Activated naive CD8-positive, alpha-beta T cell treated with anti-CD3 and anti-CD28 coated beads, Interleukin-2, amount 50 U/mL, for 16 hours (primary cell): ENCODE measurements around the gene LIN52.
"Not testable (repeated sequence)": the region's sequence is repeated elsewhere in the genome, so short reads cannot be mapped to it uniquely, and the experiment has no call there.

Experiments
- DNase-seq: peaks from one replicate; pipeline ENCODE4 v3.0.0-alpha.2; 2020; ENCODE audit warnings: low read depth, low spot score

Gene LIN52

GRCh38 chr14:74109369-74109768 lies 24.6 kb downstream of the LIN52 start:
- no peak for DNase-seq

DNA sequence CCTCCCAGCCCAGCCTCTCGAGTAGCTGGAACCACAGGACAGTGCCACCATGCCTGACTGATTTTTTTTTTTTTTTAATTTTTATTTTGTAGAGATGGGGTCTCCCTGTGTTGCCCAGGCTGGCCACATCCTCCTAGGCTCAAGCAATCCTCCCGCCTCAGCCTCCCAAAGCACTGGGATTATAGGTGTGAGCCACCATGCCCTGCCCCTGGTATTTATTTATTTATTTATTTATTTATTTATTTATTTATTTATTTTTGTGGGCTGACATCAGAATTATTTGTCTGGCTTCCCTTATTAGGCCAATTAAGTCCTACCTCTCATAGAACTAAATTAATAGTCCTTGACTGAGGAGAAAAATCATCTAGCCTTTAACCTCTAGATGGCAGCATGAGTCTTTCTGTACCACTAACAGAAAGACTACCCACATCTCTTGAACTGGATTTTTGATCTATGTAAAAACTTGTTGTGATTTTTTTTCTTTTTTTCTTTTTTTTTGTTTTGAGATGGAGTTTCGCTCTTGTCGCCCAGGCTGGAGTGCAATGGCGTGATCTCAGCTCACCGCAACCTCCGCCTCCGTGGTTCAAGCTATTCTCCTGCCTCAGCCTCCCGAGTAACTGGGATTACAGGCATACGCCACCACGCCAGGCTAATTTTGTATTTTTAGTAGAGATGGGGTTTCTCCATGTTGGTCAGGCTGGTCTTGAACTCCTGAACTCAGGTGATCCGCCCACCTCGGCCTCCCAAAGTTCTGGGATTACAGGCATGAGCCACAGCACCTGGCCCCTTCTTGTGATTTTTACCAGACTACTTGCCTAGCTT lies 26.9 kb downstream of the LIN52 start:
- not testable (repeated sequence) for DNase-seq

DNA sequence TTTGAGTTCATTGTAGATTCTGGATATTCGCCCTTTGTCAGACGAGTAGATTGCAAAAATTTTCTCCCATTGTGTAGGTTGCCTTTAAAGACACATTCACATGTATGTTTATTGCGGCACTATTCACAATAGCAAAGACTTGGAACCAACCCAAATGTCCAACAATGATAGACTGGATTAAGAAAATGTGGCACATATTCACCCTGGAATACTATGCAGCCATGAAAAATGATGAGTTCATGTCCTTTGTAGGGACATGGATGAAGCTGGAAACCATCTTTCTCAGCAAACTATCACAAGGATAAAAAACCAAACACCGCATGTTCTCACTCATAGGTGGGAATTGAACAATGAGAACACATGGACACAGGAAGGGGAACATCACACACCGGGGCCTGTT lies 40.7 kb downstream of the LIN52 start:
- DNase-seq: not testable (repeated sequence)

DNA sequence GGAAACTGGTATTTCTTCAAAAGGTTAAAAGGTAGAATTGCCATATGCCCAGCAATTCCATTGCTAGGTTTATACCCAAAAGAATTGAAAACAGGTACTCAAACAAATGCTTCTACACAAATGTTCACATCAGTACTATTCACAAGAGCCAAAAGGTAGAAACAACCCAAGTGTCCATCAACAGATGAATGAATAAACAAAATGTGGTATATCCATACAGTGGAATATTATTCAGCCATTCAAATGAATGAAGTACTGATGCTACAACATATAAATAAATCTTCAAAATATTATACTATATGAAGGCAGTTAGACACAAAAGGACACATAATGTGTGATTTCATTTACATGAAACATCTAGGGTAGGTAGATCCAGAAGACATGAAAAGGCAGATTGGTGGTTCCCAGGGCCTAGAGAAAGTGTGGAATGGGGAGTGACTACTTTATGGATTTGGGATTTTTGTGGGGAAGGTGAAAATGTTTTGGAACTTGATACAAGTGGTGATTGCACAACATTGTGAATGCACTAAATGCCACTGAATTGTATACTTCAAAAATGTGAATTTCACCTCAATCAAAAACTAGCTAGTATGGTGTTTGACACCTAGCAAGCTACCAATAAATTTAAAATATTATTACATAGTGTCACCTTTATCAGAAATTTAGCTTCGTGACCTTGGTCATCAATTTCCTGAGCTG lies 41.7 kb downstream of the LIN52 start:
- DNase-seq: no peak

DNA sequence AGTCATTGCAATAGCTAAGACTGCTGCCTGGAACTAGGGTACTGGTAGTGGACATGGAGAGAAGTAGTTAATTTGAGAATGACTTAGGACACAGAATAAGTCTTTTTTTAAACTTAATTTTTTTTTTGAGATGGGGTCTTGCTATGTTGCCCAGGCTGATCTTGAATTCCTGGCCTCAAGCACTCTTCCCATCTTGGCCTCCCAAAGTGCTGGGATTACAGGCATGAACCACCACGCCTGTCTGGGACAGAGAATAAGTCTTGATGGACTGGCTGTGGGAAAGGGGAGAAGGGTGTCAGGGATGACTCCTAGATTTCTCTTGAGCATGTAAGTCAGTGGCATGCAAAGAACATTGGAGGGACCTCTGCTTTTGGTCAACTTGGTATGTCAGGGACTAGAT lies 42.9 kb downstream of the LIN52 start:
- DNase-seq: no peak

DNA sequence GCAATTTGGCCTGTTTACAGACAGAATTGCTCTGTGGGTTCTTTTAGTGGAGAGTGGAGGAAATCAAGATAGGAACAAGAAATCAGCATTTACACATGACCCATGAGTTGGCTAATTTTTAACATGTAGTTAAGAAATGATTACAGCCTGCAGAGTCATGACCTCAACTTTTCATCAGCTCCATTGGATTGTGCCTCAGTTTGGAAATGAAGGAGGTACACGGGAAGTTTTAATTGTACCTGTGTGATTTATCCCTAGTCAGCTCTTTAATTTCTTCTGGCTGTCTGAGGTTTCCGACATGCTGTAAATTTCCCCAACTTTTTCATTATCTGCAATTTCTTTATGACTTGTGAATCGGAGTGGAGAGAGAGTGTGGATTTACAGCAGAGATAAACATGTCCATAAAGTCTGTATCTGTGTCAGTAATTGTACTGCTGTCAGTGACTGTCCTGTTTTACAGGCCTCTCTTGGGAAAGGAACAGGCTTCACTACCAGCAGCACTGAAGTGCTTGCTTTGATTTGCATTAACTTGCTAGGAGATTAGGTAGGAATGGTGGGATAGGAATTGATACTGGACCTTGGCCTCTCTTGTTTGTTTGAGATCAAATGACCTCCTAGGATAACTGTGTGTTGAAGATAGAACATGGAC lies 49.2 kb downstream of the LIN52 start:
- DNase-seq: no peak

DNA sequence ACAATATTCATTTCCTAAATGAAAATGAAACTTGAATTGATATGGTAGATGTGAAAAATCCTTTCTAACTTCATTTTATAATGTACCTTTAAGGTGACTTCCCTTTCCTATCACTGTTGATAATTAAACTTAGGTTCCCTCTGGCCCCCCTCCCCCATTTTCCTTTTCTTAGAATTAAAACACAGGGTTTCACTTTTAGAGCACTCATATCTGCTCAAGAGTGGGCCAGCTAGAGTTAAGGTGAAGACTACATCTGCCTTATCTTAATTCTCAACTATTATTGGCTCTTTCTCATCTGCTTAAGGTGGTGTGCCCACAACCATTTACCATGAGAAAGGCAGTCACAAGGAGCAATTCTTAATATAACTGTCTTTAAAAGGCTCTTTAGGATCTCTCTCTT lies 49.7 kb downstream of the LIN52 start:
- no peak for DNase-seq

- no peak for DNase-seq
Measured at GRCh38 chr14:74135426-74135825, 50.7 kb downstream of the LIN52 start.

- no peak for DNase-seq
Measured at GRCh38 chr14:74140374-74140850, 55.7 kb downstream of the LIN52 start.

DNA sequence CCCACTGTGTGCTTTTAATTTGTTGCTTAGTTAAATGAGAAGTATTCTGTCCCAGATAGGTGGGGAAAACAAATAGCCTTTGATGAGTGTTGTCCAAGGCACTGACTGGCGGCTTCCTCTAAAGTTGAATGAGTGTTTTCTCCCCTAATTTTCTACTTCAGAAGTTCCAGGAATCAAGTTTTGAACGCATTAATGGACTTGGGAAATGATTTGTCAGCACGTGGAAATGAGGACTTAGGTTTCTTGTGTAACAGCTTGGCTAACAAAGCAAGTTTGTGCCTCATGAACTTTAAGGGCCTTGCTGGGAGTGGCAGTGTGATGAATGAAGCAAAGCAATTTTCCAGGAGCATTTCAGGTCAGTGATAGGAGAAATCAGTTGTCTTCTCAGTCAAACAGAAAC lies 56.9 kb downstream of the LIN52 start:
- DNase-seq: no peak

DNA sequence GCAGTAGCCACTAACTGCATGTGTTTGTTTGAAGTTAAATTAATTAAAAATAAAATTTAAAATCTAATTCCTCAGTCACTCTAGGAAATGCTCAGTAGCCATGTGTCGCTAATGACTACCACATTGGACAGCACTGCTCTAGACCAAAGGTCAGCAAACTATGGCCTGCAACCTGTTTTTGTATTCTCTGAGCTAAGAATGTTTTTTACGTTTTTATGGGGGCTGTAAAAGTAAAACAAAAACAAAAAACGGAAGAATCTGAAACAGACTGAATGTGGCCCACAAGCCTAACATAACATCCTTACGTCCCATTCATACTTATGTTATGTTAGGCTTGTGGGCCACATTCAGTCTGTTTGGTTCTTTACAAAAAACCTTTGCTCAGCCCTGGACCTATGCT lies 57.8 kb downstream of the LIN52 start:
- no peak for DNase-seq

DNA sequence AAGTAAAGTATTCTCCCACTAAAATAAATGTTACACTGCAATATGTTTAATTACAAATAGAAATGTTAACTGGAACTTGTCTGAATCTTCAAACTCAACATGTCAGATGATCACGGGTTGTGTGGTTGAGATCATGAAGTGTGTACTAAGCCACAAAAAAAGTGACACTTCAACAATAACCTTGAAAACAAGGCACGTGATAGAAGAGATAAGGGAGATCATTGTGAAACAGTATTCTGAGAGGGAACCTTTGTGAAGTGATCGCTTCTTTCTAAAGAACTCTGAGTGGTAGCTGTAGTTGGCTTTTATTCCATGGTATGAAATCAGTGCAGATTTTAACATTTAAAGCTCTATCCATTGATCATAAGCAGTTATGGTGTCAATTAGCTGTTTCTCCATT lies 60.0 kb downstream of the LIN52 start:
- no peak for DNase-seq

- DNase-seq: no peak
Measured at GRCh38 chr14:74147571-74147970, 62.8 kb downstream of the LIN52 start.

- DNase-seq: no peak
Measured at GRCh38 chr14:74148705-74149104, 63.9 kb downstream of the LIN52 start.

DNA sequence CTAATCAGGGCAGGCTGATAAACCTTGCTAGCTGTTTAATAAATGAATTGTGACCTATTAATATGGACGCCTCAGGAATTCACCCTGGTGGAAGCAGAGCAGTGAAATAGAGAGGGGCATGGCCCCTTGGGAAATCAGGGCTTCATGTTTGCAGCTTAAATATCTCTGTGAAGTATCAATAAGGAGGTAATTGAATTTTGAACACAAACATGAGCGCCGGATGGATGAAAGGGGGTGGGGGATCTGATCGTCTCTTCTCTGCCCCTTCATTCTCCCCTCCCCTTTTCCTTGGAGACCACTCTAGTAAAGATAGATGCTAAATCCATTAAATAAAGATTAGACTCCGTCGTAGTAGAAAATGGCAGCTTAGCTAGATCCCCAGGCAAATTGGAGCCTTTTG lies 70.5 kb downstream of the LIN52 start:
- DNase-seq: no peak

DNA sequence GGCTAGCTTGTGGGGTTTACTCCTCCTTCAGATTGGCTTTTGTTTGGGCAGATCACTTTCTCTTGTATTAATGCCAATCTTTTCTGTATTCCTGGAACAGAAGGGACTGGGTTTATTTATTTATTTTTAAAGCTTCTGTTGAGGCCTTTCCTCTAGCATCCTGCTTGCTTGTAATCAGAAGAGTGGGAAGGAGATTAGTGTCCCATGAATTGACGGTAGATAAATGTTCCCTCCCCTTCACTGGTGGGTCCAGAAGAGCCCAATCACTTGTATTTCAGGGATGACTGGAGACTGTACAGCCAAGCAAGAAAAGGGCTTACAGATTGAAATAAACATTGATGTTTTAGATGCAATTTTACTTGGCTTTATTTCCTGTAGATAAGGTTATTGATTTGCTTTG lies 71.0 kb downstream of the LIN52 start:
- DNase-seq: no peak

- DNase-seq: no peak
Measured at GRCh38 chr14:74160763-74161162, 76.0 kb downstream of the LIN52 start.

DNA sequence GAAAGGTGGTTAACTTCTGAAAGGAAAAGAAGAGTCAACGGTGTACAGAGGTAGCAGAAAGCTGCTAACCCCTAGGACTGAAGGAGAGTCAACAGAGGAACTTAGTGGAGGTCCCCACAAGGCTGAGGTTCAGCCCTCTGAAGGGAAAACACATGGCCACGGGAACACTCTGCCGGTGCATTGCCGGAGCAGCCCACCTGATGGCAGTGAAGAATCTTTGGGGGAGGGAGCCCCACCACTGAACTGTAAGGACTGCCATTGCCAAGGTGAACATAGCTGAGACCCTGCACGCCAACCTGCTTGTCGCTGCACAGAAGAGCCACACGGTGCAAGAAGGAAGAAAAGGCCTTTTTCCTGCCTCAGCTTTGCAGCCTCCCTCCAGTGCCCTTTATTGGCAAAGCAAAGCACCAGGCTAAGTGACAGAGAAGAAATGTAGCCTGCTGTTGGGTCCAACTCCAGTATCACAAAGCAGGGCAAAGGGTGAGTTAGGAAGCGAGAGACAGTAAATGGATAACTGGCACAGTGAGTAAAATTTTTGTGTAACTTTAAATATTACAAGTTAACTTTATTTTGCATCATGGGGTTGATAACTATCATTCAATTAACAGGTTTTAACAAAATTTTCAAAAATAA lies 76.9 kb downstream of the LIN52 start:
- DNase-seq: no peak

DNA sequence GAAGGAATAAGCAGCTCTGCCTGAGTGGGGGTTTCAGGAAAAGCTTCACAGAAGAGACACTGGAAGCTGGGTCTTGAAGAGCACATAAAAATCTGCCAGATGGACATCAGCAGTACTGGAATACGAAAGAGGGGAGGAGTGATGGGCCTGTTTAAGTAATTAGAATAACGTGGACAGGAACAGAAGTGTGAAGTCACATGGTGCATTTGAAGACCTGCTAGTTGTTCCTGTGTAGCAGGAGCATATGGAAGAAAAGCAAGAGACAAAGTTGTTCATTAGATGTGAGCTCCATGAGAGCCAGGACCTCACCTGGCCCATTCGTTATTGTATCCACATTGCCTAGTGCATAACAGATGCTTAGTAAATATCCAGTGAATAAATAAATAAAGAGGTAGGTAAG lies 85.2 kb downstream of the LIN52 start:
- no peak for DNase-seq

- no peak for DNase-seq
Measured at GRCh38 chr14:74176400-74176793, 91.6 kb downstream of the LIN52 start.

DNA sequence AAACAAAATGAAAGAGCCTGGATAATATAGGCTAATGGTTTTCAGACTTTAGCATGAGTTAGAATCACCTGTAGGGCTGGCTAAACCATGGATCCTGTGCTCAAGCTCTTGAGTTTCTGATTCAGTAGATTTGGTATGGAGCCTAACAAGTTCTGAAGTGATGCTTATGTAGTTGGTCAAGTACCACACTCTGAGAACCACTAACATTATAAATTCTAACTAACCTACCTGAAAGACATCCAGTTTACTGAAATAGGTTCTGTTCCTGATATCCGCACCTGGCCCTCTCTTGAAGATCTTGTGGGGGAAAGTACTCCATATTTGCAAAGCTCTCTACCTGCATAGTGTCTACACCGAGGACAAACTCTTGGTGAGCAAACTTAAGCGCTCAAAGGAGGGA lies 95.1 kb downstream of the LIN52 start:
- no peak for DNase-seq

DNA sequence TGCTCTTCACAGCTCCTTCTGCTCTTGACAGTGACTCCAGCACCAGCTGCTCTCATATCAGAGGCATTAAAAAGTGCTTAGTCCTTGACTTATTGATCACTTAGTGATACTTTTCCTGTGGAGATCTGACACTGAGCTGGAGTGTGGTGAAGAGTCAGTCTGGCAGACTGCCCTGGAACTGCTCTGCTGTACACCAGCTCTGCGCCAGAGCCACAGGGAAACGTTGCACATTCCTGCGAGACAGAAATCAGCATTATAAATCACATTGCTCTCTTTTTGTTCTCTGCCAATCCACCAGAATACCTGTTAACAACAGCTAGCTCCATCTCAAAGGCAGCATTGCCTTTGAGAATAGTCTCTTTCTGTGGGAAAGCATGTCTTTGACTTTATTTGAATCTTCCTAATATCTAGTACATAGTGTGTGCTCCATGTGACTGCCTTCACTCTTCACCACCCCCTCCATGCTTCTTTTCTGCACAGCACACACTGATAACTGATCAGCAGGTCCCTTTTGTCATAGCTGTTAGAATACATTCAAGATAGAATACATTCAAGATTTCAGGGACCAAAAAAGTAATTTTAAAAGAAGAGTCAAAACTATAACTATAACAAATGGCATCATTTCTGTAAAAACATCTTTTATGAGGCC lies 106.3 kb downstream of the LIN52 start:
- DNase-seq: no peak
